BJ (cell line): ENCODE measurements around the gene ECT2. TPM values are rescaled to one million over a fixed set of nuclear protein-coding genes. Genes with fewer than 3 reads are reported as not detected.
"Not testable (repeated sequence)": the region's sequence is repeated elsewhere in the genome, so short reads cannot be mapped to it uniquely, and the experiment has no call there.

Source experiments
- CTCF ChIA-PET: fragments of 350-600 bp; formaldehyde crosslinking; extraction: SDS; loops from one replicate; lab custom pipeline; 2021; ENCODE audit warnings: antibody characterized with exemption, inconsistent platforms; lab: Yijun Ruan, JAX
- POLR2A ChIA-PET: fragments of 300-600 bp; sonication (Branson Sonifier 250); formaldehyde crosslinking; extraction: SDS; loops from one replicate; lab custom pipeline; 2021; ENCODE audit warnings: antibody characterized with exemption; lab: Charles Lee
- DNase-seq: peaks from one replicate; pipeline ENCODE4 v3.0.0-alpha.2; 2011; ENCODE audit warnings: low read depth
- H3K27me3 ChIP-seq: 2 replicates; pipeline ENCODE4 v1.6.0; 2011; ENCODE audit warnings: low read length; ENCODE audit not compliant: control insufficient read depth, insufficient read depth
- H3K36me3 ChIP-seq: 2 replicates; pipeline ENCODE4 v1.5.1; 2011; ENCODE audit warnings: low read length; ENCODE audit not compliant: control insufficient read depth, insufficient read depth
- H3K4me3 ChIP-seq: 2 replicates; pipeline ENCODE4 v1.5.1; 2011; ENCODE audit warnings: low read depth, mild to moderate bottlenecking, control low read depth, low read length
- CTCF ChIP-seq: IDR thresholded peaks from 2 replicates; pipeline ENCODE4 v1.5.1; 2011; ENCODE audit warnings: low read depth, mild to moderate bottlenecking, control low read depth, inconsistent platforms, low read length, moderate library complexity; ENCODE audit not compliant: insufficient read depth
- polyA minus RNA-seq: library from RNA; depleted of rRNA, polyadenylated mRNA; stranded (reverse); fragments of >200 nt; gene quantifications from 2 replicates; pipeline ENCODE4 v1.2.3, GENCODE V29; 2011; rRNA and poly(A)+ RNA removed
- polyA plus RNA-seq: library from polyadenylated mRNA; depleted of rRNA; stranded (reverse); fragments of >200 nt; gene quantifications from 2 replicates; pipeline ENCODE4 v1.2.3, GENCODE V29; 2011; rRNA removed

The ECT2 gene
- 15.3 and 30.9 TPM in 2 replicates for polyA plus RNA-seq
- 16.1 and 19.8 TPM in 2 replicates for polyA minus RNA-seq

- CTCF ChIA-PET: interaction anchor here (0.8 to 4.0 kb wide), 8 partner anchors 10 to 81 kb away, joined by 3 to 26 read pairs (median 4); partner anchors contain the start of gene NCEH1
Measured at GRCh38 chr3:172750368-172751174, at the start of gene ECT2. TSS of gene ECT2 (plus strand) at chr3:172750726. CDS start at chr3:172754531, 3,805 bp downstream.

GRCh38 chr3:172700936-172701455 lies 49.5 kb upstream of the ECT2 start:
- Histone ChIP-seq H3K27me3 (no peaks in the 10 kb centered on the region), H3K36me3 (0 out of 2 replicates have a peak, but pooled peaks cover 1% of the 10 kb centered on the region), H3K4me3 (no peak overlapping the region)
- TF ChIP-seq CTCF: no peak
- ChIA-PET CTCF (interaction anchor here (1.1 to 3.5 kb wide), 4 partner anchors 9 to 28 kb away, joined by 4 to 14 read pairs (median 4); partner anchors contain the start of gene NCEH1), POLR2A (interaction anchor here (0.6 kb wide), 1 partner anchor 8 kb away, joined by 13 read pairs; no protein-coding TSS in a partner anchor)
- DNase-seq: no peak

More at GRCh38 chr3:172750368-172751174, at the start of gene ECT2:
- POLR2A ChIA-PET: interaction anchor here (0.6 kb wide), 2 partner anchors 38 to 39 kb away, joined by 3 read pairs; no protein-coding TSS in a partner anchor
- Histone ChIP-seq H3K4me3 (peak within 1 kb of the TSS; percentile 78), H3K27me3 (no peaks in the 10 kb centered on the region), H3K36me3 (no peaks in the 10 kb centered on the region)
- peak; percentile 74 for TF ChIP-seq CTCF
- peak; percentile 100 for DNase-seq

GRCh38 chr3:172701751-172702150 lies 48.8 kb upstream of the ECT2 start:
- DNase-seq: no peak
- Histone ChIP-seq H3K27me3 (no peaks in the 10 kb centered on the region), H3K36me3 (0 out of 2 replicates have a peak, but pooled peaks cover 1% of the 10 kb centered on the region), H3K4me3 (no peak overlapping the region)
- POLR2A ChIA-PET: no interaction called here
- CTCF ChIA-PET: interaction anchor here (1.3 to 3.5 kb wide), 3 partner anchors 9 to 29 kb away, joined by 4 to 14 read pairs (median 4); partner anchors contain the start of gene NCEH1
- TF ChIP-seq CTCF: no peak

GRCh38 chr3:172702256-172702655 lies 48.3 kb upstream of the ECT2 start:
- POLR2A ChIA-PET: interaction anchor here (0.6 kb wide), 1 partner anchor 9 kb away, joined by 4 read pairs; no protein-coding TSS in a partner anchor
- H3K36me3 ChIP-seq: 0 out of 2 replicates have a peak, but pooled peaks cover 1% of the 10 kb centered on the region
- no peaks in the 10 kb centered on the region for H3K27me3 ChIP-seq
- no peak for TF ChIP-seq CTCF
- CTCF ChIA-PET: interaction anchor here (1.7 to 3.5 kb wide), 2 partner anchors 8 to 29 kb away, joined by 4 to 14 read pairs; partner anchors contain the start of gene NCEH1
- DNase-seq: no peak
- H3K4me3 ChIP-seq: no peak overlapping the region

- CTCF ChIA-PET: interaction anchor here (1.7 to 3.5 kb wide), 3 partner anchors 8 to 30 kb away, joined by 4 to 14 read pairs (median 9); partner anchors contain the start of gene NCEH1
- POLR2A ChIA-PET: interaction anchor here (0.6 kb wide), 1 partner anchor 9 kb away, joined by 4 read pairs; no protein-coding TSS in a partner anchor
- H3K4me3 ChIP-seq, H3K36me3 ChIP-seq, DNase-seq, H3K27me3 ChIP-seq: not testable (repeated sequence)
Measured at GRCh38 chr3:172702731-172703130, 47.8 kb upstream of the ECT2 start.
